Vagina (tissue), 2 donors: ENCODE data around the gene GNPAT.

ENCODE experiments used
- POLR2A ChIP-seq, 2 donors: fragments of 450-650 bp; IDR thresholded peaks; one replicate each; pipeline ENCODE4 v1.6.1; 2017; ENCODE audit warnings: antibody characterized with exemption in 2 of 2, mild to moderate bottlenecking in 2 of 2, moderate library complexity in 2 of 2
- TF ChIP-seq, protein P1 (sequence below), 3 experiments: fragments of 450-650 bp in 2 of 3; fragments of 200-600 bp in 1 of 3; sonication (generic) in 1 of 3; IDR thresholded peaks; one replicate each; pipeline ENCODE4 v1.5.1; 2017 to 2019; ENCODE audit warnings: antibody characterized with exemption in 3 of 3, mild to moderate bottlenecking in 2 of 3, moderate library complexity in 2 of 3

DNA sequence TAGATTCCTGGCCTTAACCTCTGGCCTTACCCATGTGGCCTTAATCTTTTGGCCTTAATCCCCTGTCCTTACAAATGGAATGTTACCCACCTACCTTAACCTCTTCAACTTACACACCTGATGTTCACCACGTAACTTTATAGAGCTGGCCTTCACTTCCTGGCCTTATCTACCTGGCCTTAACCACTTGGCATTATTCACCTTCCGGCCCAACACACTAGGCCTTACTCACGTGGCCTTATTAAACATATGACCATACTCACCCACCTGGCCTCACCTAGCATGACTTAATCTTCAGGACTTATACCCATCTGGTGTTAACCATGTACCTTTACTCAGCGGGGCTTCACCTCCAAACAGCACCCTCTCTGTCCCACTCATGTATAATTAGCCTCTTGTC is 54.9 kb downstream of the GNPAT start:
- TF ChIP-seq, protein P1, sequence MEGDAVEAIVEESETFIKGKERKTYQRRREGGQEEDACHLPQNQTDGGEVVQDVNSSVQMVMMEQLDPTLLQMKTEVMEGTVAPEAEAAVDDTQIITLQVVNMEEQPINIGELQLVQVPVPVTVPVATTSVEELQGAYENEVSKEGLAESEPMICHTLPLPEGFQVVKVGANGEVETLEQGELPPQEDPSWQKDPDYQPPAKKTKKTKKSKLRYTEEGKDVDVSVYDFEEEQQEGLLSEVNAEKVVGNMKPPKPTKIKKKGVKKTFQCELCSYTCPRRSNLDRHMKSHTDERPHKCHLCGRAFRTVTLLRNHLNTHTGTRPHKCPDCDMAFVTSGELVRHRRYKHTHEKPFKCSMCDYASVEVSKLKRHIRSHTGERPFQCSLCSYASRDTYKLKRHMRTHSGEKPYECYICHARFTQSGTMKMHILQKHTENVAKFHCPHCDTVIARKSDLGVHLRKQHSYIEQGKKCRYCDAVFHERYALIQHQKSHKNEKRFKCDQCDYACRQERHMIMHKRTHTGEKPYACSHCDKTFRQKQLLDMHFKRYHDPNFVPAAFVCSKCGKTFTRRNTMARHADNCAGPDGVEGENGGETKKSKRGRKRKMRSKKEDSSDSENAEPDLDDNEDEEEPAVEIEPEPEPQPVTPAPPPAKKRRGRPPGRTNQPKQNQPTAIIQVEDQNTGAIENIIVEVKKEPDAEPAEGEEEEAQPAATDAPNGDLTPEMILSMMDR (IDR thresholded peaks at IDR 0.05): no peak
- no peak for TF ChIP-seq POLR2A (IDR thresholded peaks at IDR 0.05)
